GM12801 (cell line): Measurements from ENCODE around the gene GLI3.

Experiments
- TF ChIP-seq, protein P1 (sequence below): IDR thresholded peaks from one replicate; pipeline ENCODE4 v1.5.1; 2011; ENCODE audit warnings: control low read depth; ENCODE audit not compliant: insufficient read length; ENCODE audit errors: extremely low read depth

The GLI3 gene

DNA sequence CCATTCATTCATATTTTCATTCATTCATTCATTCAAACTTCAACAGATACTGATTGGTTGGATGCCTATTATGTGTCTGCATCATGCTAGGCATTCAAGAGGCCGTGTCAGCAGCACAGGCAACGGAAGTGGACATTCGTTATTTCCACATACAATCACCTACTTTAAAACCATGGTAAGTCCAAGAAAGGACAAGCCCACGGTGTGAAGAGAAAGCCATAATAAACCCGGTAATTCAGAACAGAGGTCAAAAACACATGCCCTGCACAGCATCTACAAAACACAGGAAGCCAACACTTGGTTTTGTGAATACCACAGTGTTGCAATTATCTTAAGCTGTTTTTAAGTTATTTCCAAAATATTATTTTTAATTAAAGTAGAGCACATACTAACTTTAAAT, 126.7 kb downstream of the GLI3 start:
- TF ChIP-seq, protein P1, sequence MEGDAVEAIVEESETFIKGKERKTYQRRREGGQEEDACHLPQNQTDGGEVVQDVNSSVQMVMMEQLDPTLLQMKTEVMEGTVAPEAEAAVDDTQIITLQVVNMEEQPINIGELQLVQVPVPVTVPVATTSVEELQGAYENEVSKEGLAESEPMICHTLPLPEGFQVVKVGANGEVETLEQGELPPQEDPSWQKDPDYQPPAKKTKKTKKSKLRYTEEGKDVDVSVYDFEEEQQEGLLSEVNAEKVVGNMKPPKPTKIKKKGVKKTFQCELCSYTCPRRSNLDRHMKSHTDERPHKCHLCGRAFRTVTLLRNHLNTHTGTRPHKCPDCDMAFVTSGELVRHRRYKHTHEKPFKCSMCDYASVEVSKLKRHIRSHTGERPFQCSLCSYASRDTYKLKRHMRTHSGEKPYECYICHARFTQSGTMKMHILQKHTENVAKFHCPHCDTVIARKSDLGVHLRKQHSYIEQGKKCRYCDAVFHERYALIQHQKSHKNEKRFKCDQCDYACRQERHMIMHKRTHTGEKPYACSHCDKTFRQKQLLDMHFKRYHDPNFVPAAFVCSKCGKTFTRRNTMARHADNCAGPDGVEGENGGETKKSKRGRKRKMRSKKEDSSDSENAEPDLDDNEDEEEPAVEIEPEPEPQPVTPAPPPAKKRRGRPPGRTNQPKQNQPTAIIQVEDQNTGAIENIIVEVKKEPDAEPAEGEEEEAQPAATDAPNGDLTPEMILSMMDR = no peak

DNA sequence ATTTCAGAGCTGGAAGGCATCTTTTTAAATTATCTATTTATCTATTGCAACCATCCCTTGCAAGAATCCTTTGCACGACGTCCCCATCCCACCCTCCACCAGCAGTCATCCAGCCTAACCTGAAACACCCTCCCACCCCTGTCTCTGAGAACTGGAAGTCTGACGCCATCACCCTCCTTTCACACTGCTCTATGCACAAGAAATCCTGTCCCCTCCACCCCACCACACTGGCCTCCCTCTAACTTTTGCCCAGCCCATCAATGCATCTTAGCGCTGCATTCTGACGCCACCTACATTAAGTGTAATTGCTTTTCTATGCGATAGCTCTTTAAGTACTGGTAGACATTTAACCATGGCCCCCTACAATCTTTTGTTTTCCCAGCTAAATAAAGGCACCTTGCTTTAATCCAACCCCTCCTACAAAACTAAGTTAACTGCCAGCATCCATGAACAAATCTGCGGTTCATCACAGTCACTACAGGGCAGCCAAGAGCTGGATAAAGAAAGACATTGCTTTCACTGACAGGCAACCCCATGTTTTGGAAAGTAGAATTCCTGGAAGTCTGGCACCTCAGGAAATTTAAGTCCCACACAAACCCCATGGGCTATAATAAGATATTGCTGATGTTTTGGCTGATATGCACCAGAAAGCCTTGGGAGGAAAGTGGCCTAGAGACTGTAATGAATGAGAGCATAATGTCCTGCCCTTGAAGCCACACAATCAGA, 128.0 kb downstream of the GLI3 start:
- TF ChIP-seq, protein P1 = no peak

DNA sequence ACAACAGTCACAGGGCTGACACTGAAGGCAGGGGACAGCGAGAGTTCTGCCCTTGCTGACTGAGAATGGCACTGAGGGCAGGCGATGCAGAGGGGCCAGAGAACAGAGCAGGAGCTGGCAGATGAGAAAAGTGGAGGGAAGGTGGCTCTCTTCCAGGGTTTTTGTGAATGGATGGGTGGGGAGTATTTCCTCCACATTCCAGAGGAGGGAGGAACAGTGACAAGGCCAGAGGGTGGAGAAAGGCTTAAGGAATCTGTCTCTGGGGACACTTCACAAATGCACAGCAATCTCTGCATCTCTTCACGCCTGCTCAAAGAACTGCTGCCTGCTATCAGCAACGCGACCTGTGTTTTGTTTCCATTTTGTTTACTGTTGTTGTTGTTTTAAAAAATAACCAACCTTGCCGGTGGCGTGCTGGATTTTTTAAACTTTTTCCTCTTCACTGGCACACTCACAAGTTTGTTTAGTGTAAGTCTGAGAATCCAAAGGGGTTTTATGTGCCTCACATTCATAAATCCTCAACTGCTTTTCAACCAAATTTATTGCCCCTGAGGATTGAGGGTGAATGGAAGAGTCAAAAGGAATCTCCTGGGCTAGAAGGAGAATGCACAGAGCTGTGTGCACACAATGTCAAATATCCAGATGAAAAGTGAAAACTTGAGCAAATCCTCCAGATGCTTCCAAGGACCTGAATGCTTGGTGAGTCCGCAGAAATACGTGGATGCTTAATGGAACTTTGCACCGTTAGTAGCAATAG, 129.3 kb downstream of the GLI3 start:
- TF ChIP-seq, protein P1 = no peak

DNA sequence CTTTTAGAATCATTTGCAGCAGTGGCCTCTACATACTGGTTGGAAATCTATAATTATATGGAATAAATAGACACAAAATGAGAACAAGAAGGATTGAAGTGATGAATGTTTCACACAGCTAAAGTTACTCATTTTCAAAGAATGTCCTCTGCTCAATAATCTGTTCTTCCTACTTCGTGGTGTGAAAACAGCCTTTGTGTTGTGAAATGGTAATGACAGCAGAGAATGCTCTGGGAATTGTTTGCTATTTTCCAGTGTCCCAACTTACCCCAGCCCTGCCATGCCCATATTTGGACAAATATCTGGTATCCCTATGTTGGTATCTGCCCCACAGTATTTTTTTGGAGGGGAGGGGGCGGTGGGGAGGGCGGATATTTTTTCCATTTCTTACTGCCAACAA, 130.4 kb downstream of the GLI3 start:
- TF ChIP-seq, protein P1 = no peak

DNA sequence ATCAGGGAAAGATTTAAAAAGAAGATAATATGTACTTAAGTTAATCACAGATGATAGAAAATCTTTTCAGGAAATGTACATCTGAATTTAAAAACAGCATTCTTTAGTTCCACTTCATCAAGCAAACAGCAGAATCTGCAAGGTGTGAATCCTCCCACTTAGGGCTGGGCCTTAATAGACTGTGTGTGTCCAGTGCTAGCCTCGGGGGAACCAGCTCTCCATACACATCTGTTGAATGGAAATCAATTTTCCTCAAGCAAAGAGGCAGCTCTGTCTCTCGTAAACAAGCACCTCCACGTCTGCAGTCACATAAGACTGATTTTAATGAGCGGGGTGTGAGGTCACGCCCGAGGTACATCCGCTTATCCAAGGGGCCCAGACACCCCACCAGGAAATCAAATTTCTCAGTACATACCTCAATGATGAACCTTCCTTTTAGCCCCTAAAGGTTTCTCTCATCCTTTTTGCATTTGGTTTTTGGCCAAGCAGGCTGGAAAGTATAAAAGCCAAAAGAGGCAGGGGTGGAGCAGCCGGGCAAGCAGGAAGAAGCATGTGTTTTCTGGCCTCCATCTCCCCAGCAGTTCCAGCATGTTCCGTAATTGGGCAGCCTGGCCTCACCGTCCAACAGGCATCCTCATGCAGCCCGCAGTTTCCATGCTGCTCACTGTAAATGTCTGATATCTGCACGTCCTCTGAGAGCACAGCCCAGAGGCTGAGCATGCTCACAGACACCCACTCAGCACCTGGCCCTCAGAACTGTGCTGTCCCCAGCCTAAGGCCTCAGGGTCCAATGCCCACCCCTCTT, 131.3 kb downstream of the GLI3 start:
- TF ChIP-seq, protein P1 = no peak

DNA sequence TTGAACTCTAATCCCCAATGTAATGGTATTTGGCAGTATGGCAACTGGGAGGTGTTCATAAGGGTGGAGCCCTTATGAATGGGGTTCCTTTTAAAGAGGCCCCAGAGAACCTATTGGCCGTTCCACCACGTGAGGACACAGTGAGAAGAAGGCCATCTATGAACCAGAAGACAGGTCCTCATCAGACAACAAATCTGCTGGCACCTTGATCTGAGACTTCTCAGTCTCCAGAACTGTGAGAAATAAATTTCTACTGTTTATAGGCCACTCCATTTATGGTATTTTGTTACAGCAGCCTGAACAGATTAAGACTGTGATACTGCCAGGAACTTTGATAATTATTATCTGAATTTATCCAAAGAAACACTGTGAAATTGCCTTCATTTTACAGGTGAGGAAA, 132.3 kb downstream of the GLI3 start:
- TF ChIP-seq, protein P1 = no peak

DNA sequence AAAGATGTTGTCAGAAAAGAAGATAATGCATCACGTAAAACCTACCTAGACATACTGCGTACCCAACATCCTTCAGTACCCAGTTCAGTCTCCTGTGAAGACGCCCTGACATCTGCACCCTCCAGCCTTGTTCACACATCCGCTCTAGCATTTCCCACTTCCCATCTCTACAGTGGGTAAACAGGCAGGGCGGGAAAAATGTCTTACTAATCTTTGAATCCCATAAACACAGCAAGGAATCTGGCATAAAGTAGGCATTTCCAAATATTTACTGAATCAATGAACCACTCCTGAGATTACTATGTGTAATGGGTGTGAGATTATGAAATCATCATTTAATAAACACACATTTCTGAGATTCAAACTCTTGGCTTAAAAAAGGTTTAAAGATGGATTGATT, 132.8 kb downstream of the GLI3 start:
- TF ChIP-seq, protein P1 = no peak
